GM19467 (cell line): ENCODE results near the gene TCF7L1.
"Not testable (repeated sequence)": the region's sequence is repeated elsewhere in the genome, so short reads cannot be mapped to it uniquely, and the experiment has no call there.

Source experiments
- ATAC-seq: cut with Tn5 transposase; IDR thresholded peaks from one replicate; pipeline ENCODE4 v1.9.1; 2021; ENCODE audit warnings: mild to moderate bottlenecking, moderate library complexity; ENCODE audit not compliant: unreplicated experiment

The TCF7L1 gene

GRCh38 chr2:85341269-85342029 is 208.3 kb downstream of the TCF7L1 start:
- no peak for ATAC-seq

- no peak for ATAC-seq
Observed at GRCh38 chr2:85342156-85342555, 209.0 kb downstream of the TCF7L1 start.

GRCh38 chr2:85343207-85343895 is 210.2 kb downstream of the TCF7L1 start:
- ATAC-seq = not testable (repeated sequence)

GRCh38 chr2:85344356-85344954 is 211.3 kb downstream of the TCF7L1 start:
- no peak for ATAC-seq

GRCh38 chr2:85347599-85347998 is 214.4 kb downstream of the TCF7L1 start:
- ATAC-seq = no peak

- no peak for ATAC-seq
Observed at GRCh38 chr2:85353876-85354285, 220.7 kb downstream of the TCF7L1 start.

GRCh38 chr2:85354286-85355072 is 221.3 kb downstream of the TCF7L1 start, which contains the start of the genes ELMOD3 and RETSAT:
Gene ELMOD3, plus strand, starts transcription at chr2:85354769. Its CDS starts 2,430 bp downstream, at chr2:85357199.
Gene RETSAT, minus strand, starts transcription at chr2:85354528. Its CDS starts 21 bp downstream, at chr2:85354507.
- ATAC-seq = peak; percentile 96

- peak; percentile 4 for ATAC-seq
Observed at GRCh38 chr2:85355073-85355410, 221.8 kb downstream of the TCF7L1 start.

GRCh38 chr2:85355521-85355920 is 222.3 kb downstream of the TCF7L1 start:
- no peak for ATAC-seq

GRCh38 chr2:85356186-85356585 is 223.0 kb downstream of the TCF7L1 start:
- no peak for ATAC-seq

- no peak for ATAC-seq
Observed at GRCh38 chr2:85357736-85358135, 224.5 kb downstream of the TCF7L1 start.
